Measurements from ENCODE around the gene NTM. TPM values are rescaled to one million over a fixed set of nuclear protein-coding genes. Genes with fewer than 3 reads are reported as not detected.
A peak's percentile ranks its signal among the peaks of the same experiment; 100 is the strongest.

Gene NTM
- polyA plus RNA-seq, 1 donor from 2014 or later: 39.4 TPM

GRCh38 chr11:132217856-132218255, 847.4 kb downstream of the NTM start:
- H4K20me1 ChIP-seq (ENCODE audit: insufficient read depth): no peaks in the 10 kb centered on the region
- H3K36me3 ChIP-seq (ENCODE audit: insufficient read depth, low read length): no peaks in the 10 kb centered on the region
- no peaks in the 10 kb centered on the region for H3K79me2 ChIP-seq (replicated peaks; ENCODE audit: insufficient read depth, low read length)
- H3K4me3 ChIP-seq (ENCODE audit: low read length): no peak overlapping the region
- no peak overlapping the region for H3K9ac ChIP-seq (ENCODE audit: low read length)
- peak overlapping the region; percentile 18 for H3K27ac ChIP-seq (ENCODE audit: low read length)
- no peak overlapping the region for H3K4me2 ChIP-seq (ENCODE audit: low read length)
- no peaks in the 10 kb centered on the region for H3K9me2 ChIP-seq (ENCODE audit: insufficient read depth, low read length)
- no peak overlapping the region for H2AFZ ChIP-seq (ENCODE audit: low read depth, low read length)
- no peaks in the 10 kb centered on the region for H3F3A ChIP-seq (ENCODE audit: insufficient read depth, low read length, poor library complexity, severe bottlenecking)
- no peaks in the 10 kb centered on the region for H3K9me3 ChIP-seq (ENCODE audit: low read length)
- H3K27me3 ChIP-seq (ENCODE audit: insufficient read depth, low read depth, low read length): no peaks in the 10 kb centered on the region
- no peak for TF ChIP-seq RAD21 (conservative IDR thresholded peaks at IDR 0.05)
- TF ChIP-seq, protein P1, sequence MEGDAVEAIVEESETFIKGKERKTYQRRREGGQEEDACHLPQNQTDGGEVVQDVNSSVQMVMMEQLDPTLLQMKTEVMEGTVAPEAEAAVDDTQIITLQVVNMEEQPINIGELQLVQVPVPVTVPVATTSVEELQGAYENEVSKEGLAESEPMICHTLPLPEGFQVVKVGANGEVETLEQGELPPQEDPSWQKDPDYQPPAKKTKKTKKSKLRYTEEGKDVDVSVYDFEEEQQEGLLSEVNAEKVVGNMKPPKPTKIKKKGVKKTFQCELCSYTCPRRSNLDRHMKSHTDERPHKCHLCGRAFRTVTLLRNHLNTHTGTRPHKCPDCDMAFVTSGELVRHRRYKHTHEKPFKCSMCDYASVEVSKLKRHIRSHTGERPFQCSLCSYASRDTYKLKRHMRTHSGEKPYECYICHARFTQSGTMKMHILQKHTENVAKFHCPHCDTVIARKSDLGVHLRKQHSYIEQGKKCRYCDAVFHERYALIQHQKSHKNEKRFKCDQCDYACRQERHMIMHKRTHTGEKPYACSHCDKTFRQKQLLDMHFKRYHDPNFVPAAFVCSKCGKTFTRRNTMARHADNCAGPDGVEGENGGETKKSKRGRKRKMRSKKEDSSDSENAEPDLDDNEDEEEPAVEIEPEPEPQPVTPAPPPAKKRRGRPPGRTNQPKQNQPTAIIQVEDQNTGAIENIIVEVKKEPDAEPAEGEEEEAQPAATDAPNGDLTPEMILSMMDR (IDR thresholded peaks at IDR 0.05; ENCODE audit: poor library complexity, severe bottlenecking): no peak
- TF ChIP-seq POLR2AphosphoS5 (IDR thresholded peaks at IDR 0.05): peak; percentile 63
- TF ChIP-seq MXI1 (conservative IDR thresholded peaks at IDR 0.05; ENCODE audit: poor library complexity, severe bottlenecking): no peak
- no peak for TF ChIP-seq SMC3 (conservative IDR thresholded peaks at IDR 0.05; ENCODE audit: poor library complexity)
- TF ChIP-seq EZH2 (IDR thresholded peaks at IDR 0.05; ENCODE audit: borderline replicate concordance, insufficient read depth, low read length, poor library complexity, severe bottlenecking): no peak
- TF ChIP-seq, protein P2, sequence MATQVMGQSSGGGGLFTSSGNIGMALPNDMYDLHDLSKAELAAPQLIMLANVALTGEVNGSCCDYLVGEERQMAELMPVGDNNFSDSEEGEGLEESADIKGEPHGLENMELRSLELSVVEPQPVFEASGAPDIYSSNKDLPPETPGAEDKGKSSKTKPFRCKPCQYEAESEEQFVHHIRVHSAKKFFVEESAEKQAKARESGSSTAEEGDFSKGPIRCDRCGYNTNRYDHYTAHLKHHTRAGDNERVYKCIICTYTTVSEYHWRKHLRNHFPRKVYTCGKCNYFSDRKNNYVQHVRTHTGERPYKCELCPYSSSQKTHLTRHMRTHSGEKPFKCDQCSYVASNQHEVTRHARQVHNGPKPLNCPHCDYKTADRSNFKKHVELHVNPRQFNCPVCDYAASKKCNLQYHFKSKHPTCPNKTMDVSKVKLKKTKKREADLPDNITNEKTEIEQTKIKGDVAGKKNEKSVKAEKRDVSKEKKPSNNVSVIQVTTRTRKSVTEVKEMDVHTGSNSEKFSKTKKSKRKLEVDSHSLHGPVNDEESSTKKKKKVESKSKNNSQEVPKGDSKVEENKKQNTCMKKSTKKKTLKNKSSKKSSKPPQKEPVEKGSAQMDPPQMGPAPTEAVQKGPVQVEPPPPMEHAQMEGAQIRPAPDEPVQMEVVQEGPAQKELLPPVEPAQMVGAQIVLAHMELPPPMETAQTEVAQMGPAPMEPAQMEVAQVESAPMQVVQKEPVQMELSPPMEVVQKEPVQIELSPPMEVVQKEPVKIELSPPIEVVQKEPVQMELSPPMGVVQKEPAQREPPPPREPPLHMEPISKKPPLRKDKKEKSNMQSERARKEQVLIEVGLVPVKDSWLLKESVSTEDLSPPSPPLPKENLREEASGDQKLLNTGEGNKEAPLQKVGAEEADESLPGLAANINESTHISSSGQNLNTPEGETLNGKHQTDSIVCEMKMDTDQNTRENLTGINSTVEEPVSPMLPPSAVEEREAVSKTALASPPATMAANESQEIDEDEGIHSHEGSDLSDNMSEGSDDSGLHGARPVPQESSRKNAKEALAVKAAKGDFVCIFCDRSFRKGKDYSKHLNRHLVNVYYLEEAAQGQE (IDR thresholded peaks at IDR 0.05; ENCODE audit: borderline replicate concordance): peak; percentile 30
- peak; percentile 82 for TF ChIP-seq EP300 (conservative IDR thresholded peaks at IDR 0.05; ENCODE audit: poor library complexity, severe bottlenecking)
- no peak for TF ChIP-seq TAF1 (IDR thresholded peaks at IDR 0.05; ENCODE audit: low read depth)

DNA sequence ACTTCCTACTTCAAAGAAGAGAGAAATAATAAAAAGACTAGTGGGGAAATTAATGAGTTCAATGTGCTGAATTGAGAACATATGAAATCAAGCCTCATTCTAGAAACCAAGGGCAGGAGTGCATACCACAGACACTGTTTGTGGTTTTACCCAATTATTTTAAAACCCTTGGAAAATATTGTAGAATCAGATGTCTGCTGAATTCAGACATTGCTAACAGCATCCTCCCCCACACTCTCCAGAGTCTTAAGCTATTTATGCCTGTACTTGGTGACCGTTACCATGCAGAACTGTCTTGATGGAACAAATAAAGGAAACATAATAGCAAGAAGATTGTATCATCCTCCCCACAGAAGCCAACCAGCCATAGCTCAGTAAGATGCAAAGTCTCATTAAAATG, 850.1 kb downstream of the NTM start:
- Histone ChIP-seq H2AFZ (ENCODE audit: low read depth, low read length) (no peak overlapping the region), H4K20me1 (ENCODE audit: insufficient read depth) (no peaks in the 10 kb centered on the region), H3K36me3 (ENCODE audit: insufficient read depth, low read length) (no peaks in the 10 kb centered on the region), H3K4me3 (ENCODE audit: low read length) (no peak overlapping the region), H3K79me2 (replicated peaks; ENCODE audit: insufficient read depth, low read length) (no peaks in the 10 kb centered on the region), H3K4me2 (ENCODE audit: low read length) (no peak overlapping the region), H3K9me3 (ENCODE audit: low read length) (no peaks in the 10 kb centered on the region), H3K27me3 (ENCODE audit: insufficient read depth, low read depth, low read length) (no peaks in the 10 kb centered on the region), H3K9me2 (ENCODE audit: insufficient read depth, low read length) (no peaks in the 10 kb centered on the region), H3F3A (ENCODE audit: insufficient read depth, low read length, poor library complexity, severe bottlenecking) (no peaks in the 10 kb centered on the region), H3K27ac (ENCODE audit: low read length) (peak overlapping the region; percentile 16), H3K9ac (ENCODE audit: low read length) (no peak overlapping the region)
- TF ChIP-seq RAD21 (conservative IDR thresholded peaks at IDR 0.05) (no peak), SMC3 (conservative IDR thresholded peaks at IDR 0.05; ENCODE audit: poor library complexity) (no peak), POLR2AphosphoS5 (IDR thresholded peaks at IDR 0.05) (peak; percentile 15)

GRCh38 chr11:132222345-132222744, 851.9 kb downstream of the NTM start:
- no peak overlapping the region for H3K9ac ChIP-seq (ENCODE audit: low read length)
- H3K9me2 ChIP-seq (ENCODE audit: insufficient read depth, low read length): no peaks in the 10 kb centered on the region
- no peaks in the 10 kb centered on the region for H3F3A ChIP-seq (ENCODE audit: insufficient read depth, low read length, poor library complexity, severe bottlenecking)
- H3K27me3 ChIP-seq (ENCODE audit: insufficient read depth, low read depth, low read length): no peaks in the 10 kb centered on the region
- no peaks in the 10 kb centered on the region for H3K9me3 ChIP-seq (ENCODE audit: low read length)
- no peaks in the 10 kb centered on the region for H3K36me3 ChIP-seq (ENCODE audit: insufficient read depth, low read length)
- H2AFZ ChIP-seq (ENCODE audit: low read depth, low read length): no peak overlapping the region
- no peak overlapping the region for H3K4me2 ChIP-seq (ENCODE audit: low read length)
- H3K79me2 ChIP-seq (replicated peaks; ENCODE audit: insufficient read depth, low read length): no peaks in the 10 kb centered on the region
- no peak overlapping the region for H3K27ac ChIP-seq (ENCODE audit: low read length)
- TF ChIP-seq, protein P1 (IDR thresholded peaks at IDR 0.05; ENCODE audit: poor library complexity, severe bottlenecking): no peak
- no peak for TF ChIP-seq RAD21 (conservative IDR thresholded peaks at IDR 0.05)
- no peak overlapping the region for H3K4me3 ChIP-seq (ENCODE audit: low read length)
- H4K20me1 ChIP-seq (ENCODE audit: insufficient read depth): no peaks in the 10 kb centered on the region

Measured in neural cell (in vitro differentiated cells).